Measurements from ENCODE around the gene SH2D1B.

Gene SH2D1B

GRCh38 chr1:162390396-162391185, 21.3 kb downstream of the SH2D1B start:
- H3K27me3 ChIP-seq (ENCODE audit: insufficient read depth, poor library complexity, severe bottlenecking) = peaks cover 2% of the 10 kb centered on the region
- TF ChIP-seq GABPA (IDR thresholded peaks at IDR 0.05; ENCODE audit: low read depth) (no peak), CTCF (IDR thresholded peaks at IDR 0.05; ENCODE audit: insufficient read depth, low read length) (no peak), SPI1 (IDR thresholded peaks at IDR 0.05; ENCODE audit: borderline replicate concordance, low read depth) (no peak), REST (IDR thresholded peaks at IDR 0.05; ENCODE audit: insufficient replicate concordance, low read depth) (no peak), POLR2AphosphoS5 (IDR thresholded peaks at IDR 0.05; ENCODE audit: low read depth) (no peak)
- H3K27ac ChIP-seq (replicated peaks) = no peak overlapping the region
- no peak for DNase-seq (ENCODE audit: low read depth in 1 of 2, low spot score in 1 of 2)
- no peak overlapping the region for H3K4me3 ChIP-seq (replicated peaks; ENCODE audit: insufficient read depth, low read length)

- TF ChIP-seq GABPA (IDR thresholded peaks at IDR 0.05; ENCODE audit: low read depth) (no peak), CTCF (IDR thresholded peaks at IDR 0.05; ENCODE audit: insufficient read depth, low read length) (no peak), REST (IDR thresholded peaks at IDR 0.05; ENCODE audit: insufficient replicate concordance, low read depth) (no peak), POLR2AphosphoS5 (IDR thresholded peaks at IDR 0.05; ENCODE audit: low read depth) (no peak), SPI1 (IDR thresholded peaks at IDR 0.05; ENCODE audit: borderline replicate concordance, low read depth) (no peak)
- peaks cover 2% of the 10 kb centered on the region for H3K27me3 ChIP-seq (ENCODE audit: insufficient read depth, poor library complexity, severe bottlenecking)
- no peak for DNase-seq (ENCODE audit: low read depth in 1 of 2, low spot score in 1 of 2)
- H3K27ac ChIP-seq (replicated peaks) = no peak overlapping the region
- no peak overlapping the region for H3K4me3 ChIP-seq (replicated peaks; ENCODE audit: insufficient read depth, low read length)
These were observed 22.0 kb downstream of the SH2D1B start for GRCh38 chr1:162389971-162390370.

- TF ChIP-seq SPI1 (IDR thresholded peaks at IDR 0.05; ENCODE audit: borderline replicate concordance, low read depth) = no peak
- TF ChIP-seq POLR2AphosphoS5 (IDR thresholded peaks at IDR 0.05; ENCODE audit: low read depth) = peak; percentile 43; the same call in 1 of the 2 replicates
- DNase-seq (ENCODE audit: low read depth in 1 of 2, low spot score in 1 of 2) = peak; percentile 17 to 25
- H3K27me3 ChIP-seq (ENCODE audit: insufficient read depth, poor library complexity, severe bottlenecking) = no peaks in the 10 kb centered on the region
- H3K4me3 ChIP-seq (replicated peaks; ENCODE audit: insufficient read depth, low read length) = no peak overlapping the region
- H3K27ac ChIP-seq (replicated peaks) = no peak overlapping the region
These were observed 22.7 kb downstream of the SH2D1B start for GRCh38 chr1:162389021-162389818.

- DNase-seq (ENCODE audit: low read depth in 1 of 2, low spot score in 1 of 2) = no peak
- H3K27ac ChIP-seq (replicated peaks) = no peak overlapping the region
- TF ChIP-seq REST (IDR thresholded peaks at IDR 0.05; ENCODE audit: insufficient replicate concordance, low read depth) (no peak), GABPA (IDR thresholded peaks at IDR 0.05; ENCODE audit: low read depth) (no peak), POLR2AphosphoS5 (IDR thresholded peaks at IDR 0.05; ENCODE audit: low read depth) (no peak), CTCF (IDR thresholded peaks at IDR 0.05; ENCODE audit: insufficient read depth, low read length) (no peak), SPI1 (IDR thresholded peaks at IDR 0.05; ENCODE audit: borderline replicate concordance, low read depth) (no peak)
- H3K4me3 ChIP-seq (replicated peaks; ENCODE audit: insufficient read depth, low read length) = no peak overlapping the region
- no peaks in the 10 kb centered on the region for H3K27me3 ChIP-seq (ENCODE audit: insufficient read depth, poor library complexity, severe bottlenecking)
These were observed 23.3 kb downstream of the SH2D1B start for GRCh38 chr1:162388615-162389014.
